Mammary epithelial cell (primary cell): Measurements from ENCODE around the gene HOMEZ.

Experiments used
- EZH2 ChIP-seq: IDR thresholded peaks from 2 replicates; pipeline ENCODE4 v1.6.1; 2012; ENCODE audit warnings: low read length, inconsistent platforms, borderline replicate concordance
- TF ChIP-seq, protein P1 (sequence below), 2 donors: IDR thresholded peaks in 1 of 2; conservative IDR thresholded peaks in 1 of 2; 2 replicates each; pipeline ENCODE4 v1.5.1; 2011 to 2012; ENCODE audit warnings: inconsistent platforms in 2 of 2, low read length in 2 of 2, mild to moderate bottlenecking in 2 of 2, control low read depth in 1 of 2, low read depth in 1 of 2; ENCODE audit not compliant: insufficient read depth in 1 of 2; ENCODE audit errors: extremely low read depth in 1 of 2

DNA sequence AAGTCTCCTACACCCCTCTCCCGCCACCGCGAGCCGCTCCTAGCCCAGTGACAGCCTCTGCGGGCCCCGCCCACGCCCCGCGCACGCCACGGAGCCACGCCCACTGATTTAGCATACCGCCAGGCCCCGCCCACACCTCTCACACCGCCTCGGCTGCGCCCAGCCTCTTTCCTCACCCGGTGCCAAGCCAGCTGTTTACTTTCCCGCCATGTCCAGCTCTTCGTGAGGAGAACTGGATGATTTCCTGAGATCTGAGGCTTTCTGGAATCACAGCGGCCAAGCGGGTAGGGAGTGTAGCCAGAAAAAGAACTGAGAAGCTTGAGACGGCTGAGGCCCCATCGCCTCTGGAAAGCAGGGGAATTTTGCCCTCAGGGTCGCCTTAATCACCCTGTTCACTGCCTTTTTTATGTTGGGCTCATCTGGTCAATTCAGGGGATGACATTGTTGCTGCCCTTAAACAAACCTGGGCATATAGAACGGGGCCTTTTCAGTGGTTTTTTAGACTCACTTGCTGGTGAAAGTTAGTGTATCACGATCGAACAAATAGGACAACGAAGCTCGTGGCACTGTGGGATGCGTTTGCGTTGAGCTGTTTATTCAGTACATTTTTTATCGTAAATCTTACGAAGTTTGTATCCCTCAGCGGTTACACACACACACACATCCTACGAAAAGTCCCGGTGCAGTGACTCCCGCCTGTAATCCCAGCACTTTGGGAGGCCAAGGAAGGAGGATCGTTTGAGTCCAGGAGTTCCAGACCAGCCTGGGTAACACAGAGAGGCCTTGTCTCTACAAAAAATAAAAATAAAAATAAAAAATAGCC is 47.9 kb downstream of the HOMEZ start, which contains the start of gene RNF212B:
- TF ChIP-seq, protein P1, sequence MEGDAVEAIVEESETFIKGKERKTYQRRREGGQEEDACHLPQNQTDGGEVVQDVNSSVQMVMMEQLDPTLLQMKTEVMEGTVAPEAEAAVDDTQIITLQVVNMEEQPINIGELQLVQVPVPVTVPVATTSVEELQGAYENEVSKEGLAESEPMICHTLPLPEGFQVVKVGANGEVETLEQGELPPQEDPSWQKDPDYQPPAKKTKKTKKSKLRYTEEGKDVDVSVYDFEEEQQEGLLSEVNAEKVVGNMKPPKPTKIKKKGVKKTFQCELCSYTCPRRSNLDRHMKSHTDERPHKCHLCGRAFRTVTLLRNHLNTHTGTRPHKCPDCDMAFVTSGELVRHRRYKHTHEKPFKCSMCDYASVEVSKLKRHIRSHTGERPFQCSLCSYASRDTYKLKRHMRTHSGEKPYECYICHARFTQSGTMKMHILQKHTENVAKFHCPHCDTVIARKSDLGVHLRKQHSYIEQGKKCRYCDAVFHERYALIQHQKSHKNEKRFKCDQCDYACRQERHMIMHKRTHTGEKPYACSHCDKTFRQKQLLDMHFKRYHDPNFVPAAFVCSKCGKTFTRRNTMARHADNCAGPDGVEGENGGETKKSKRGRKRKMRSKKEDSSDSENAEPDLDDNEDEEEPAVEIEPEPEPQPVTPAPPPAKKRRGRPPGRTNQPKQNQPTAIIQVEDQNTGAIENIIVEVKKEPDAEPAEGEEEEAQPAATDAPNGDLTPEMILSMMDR (conservative IDR thresholded peaks at IDR 0.05 in 1 of 2, IDR thresholded peaks at IDR 0.05 in 1 of 2; ENCODE audit: extremely low read depth in 1 of 2, insufficient read depth in 1 of 2, low read depth in 1 of 2, low read length in 2 of 2) = no peak
- no peak for TF ChIP-seq EZH2
